ENCODE measurements around the gene NOLC1. TPM values are rescaled to one million over a fixed set of nuclear protein-coding genes. Genes with fewer than 3 reads are reported as not detected.

NOLC1 gene
- total RNA-seq, 1 donor from 2014 or later: 31.0 TPM

DNA sequence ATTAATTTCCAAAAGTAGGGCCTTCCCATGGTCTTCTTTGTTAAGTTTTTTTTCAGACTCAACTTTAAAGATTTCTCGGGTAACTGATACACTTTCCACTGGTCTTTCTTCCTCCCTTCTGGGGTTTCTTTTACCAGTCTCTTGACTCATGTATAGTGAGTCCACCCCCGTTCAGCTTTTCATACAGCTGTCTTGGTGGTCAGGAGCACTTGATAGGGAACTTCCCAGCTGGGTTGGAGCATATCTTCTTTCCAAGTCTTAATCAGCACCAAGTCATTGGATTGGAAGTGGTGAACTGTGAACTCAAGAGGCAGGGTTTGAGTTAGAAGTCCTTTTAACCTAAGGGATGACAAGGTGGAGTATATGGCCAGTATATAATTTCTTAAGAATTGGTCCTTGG, 44.7 kb downstream of the NOLC1 start:
- intact Hi-C loops (cut with DNase I): no loop called here
- no peaks in the 10 kb centered on the region for H3K4me1 ChIP-seq
- no peaks in the 10 kb centered on the region for H3K9me3 ChIP-seq
- H3K4me3 ChIP-seq: no peak overlapping the region
- peaks cover 3% of the 10 kb centered on the region for H3K27me3 ChIP-seq (ENCODE audit: low read depth)
- no peak overlapping the region for H3K27ac ChIP-seq
- ATAC-seq: no peak
- no peaks in the 10 kb centered on the region for H3K36me3 ChIP-seq
- TF ChIP-seq, protein P1, sequence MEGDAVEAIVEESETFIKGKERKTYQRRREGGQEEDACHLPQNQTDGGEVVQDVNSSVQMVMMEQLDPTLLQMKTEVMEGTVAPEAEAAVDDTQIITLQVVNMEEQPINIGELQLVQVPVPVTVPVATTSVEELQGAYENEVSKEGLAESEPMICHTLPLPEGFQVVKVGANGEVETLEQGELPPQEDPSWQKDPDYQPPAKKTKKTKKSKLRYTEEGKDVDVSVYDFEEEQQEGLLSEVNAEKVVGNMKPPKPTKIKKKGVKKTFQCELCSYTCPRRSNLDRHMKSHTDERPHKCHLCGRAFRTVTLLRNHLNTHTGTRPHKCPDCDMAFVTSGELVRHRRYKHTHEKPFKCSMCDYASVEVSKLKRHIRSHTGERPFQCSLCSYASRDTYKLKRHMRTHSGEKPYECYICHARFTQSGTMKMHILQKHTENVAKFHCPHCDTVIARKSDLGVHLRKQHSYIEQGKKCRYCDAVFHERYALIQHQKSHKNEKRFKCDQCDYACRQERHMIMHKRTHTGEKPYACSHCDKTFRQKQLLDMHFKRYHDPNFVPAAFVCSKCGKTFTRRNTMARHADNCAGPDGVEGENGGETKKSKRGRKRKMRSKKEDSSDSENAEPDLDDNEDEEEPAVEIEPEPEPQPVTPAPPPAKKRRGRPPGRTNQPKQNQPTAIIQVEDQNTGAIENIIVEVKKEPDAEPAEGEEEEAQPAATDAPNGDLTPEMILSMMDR (IDR thresholded peaks at IDR 0.05): no peak
- no peak for DNase-seq

- Histone ChIP-seq H3K4me3 (no peak overlapping the region), H3K27me3 (ENCODE audit: low read depth) (peaks cover 3% of the 10 kb centered on the region), H3K9me3 (no peaks in the 10 kb centered on the region), H3K4me1 (no peaks in the 10 kb centered on the region), H3K36me3 (no peaks in the 10 kb centered on the region), H3K27ac (no peak overlapping the region)
- DNase-seq (no peak), ATAC-seq (no peak)
- TF ChIP-seq, protein P1 (IDR thresholded peaks at IDR 0.05): no peak
- intact Hi-C loops (cut with DNase I): no loop called here
These were observed 45.8 kb downstream of the NOLC1 start for GRCh38 chr10:102198027-102198426.

DNA sequence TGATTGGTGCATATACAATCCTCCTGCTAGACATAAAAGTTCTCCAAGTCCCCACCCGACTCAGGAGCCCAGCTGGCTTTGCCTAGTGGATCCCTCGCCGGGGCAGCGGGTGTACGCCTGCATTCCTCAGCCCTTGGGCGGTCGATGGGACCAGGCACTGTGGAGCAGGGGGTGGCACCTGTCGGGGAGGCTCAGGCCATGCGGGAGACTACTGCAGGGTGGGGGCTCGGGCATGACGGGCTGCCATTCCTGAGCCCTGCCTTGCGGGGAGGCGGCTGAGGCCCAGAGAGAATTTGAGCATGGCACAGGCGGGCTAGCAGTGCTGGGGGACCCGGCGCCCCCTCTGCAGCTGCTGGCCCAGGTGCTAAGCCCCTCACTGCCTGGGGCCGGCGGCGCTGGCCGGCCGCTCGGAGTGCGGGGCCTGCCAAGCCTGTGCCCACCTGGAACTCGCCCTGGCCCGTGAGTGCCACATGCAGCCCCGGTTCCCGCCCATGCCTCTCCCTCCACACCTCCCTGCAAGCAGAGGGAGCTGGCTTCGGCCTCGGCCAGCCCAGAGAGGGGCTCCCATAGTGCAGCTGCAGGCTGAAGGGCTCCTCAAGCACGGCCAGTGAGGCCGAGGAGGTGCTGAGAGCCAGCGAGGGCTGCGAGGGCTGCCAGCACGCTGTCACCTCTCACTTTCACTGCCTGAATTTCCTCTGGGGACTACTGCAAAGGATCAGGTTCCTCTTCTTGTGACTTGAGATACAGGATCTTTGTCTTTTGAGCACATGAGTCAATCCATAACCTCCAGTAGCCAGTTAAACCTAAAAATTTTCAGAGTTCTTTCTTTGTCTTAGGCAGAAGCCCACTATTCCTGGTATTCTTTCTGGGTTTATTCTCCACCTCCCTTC, 48.8 kb downstream of the NOLC1 start:
- no peak overlapping the region for H3K27ac ChIP-seq
- TF ChIP-seq, protein P1 (IDR thresholded peaks at IDR 0.05): no peak
- H3K36me3 ChIP-seq: no peaks in the 10 kb centered on the region
- intact Hi-C loops (cut with DNase I): no loop called here
- peaks cover 3% of the 10 kb centered on the region for H3K27me3 ChIP-seq (ENCODE audit: low read depth)
- ATAC-seq (no peak), DNase-seq (no peak)
- peaks cover 8% of the 10 kb centered on the region for H3K9me3 ChIP-seq
- H3K4me3 ChIP-seq: no peak overlapping the region
- H3K4me1 ChIP-seq: no peaks in the 10 kb centered on the region

GRCh38 chr10:102202386-102202785, 50.2 kb downstream of the NOLC1 start:
- H3K4me3 ChIP-seq: no peak overlapping the region
- H3K9me3 ChIP-seq: peaks cover 8% of the 10 kb centered on the region
- DNase-seq (no peak), ATAC-seq (no peak)
- H3K36me3 ChIP-seq: no peaks in the 10 kb centered on the region
- TF ChIP-seq, protein P1 (IDR thresholded peaks at IDR 0.05): no peak
- H3K27ac ChIP-seq: no peak overlapping the region
- H3K27me3 ChIP-seq (ENCODE audit: low read depth): peaks cover 3% of the 10 kb centered on the region
- intact Hi-C loops (cut with DNase I): no loop called here
- no peaks in the 10 kb centered on the region for H3K4me1 ChIP-seq

DNA sequence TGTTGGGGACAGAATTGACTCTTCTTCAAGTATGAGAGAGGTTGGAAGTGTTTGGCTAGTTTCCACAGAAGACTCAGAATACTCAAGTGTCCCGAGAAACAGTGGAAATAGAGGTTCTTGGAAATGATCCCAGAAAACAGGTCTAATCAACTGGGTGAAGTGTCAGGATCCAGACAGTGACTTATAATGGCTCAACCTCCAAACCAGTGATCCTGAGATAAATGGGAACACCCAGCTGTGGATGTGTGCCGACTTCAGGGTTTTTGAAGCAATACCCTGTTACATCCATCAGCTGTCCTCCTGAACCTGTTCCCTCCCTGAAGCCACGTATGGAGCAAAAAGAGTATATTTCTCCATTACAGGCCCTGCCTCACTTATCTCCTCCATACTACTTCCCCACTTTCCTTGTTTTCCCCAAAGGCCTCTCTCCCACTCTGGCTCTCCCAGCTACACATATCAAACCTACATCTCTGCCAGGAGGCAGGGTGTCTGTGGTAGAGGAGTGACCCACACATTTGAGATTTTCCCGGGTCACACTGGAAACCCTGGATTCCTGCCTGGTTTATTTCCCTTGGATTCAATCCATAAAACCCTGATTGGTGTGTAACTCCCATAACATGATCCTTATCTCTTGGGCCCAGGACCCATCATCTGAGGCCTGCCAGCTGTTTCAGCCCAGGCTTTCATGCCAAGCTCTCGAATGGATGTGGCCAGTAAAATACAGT, 56.3 kb downstream of the NOLC1 start:
- ATAC-seq: no peak
- intact Hi-C loops (cut with DNase I): no loop called here

More for the DNA sequence above, 56.3 kb downstream of the NOLC1 start:
- no peak for DNase-seq
- Histone ChIP-seq H3K27ac (no peak overlapping the region), H3K9me3 (peaks cover 8% of the 10 kb centered on the region), H3K36me3 (no peaks in the 10 kb centered on the region), H3K4me3 (no peak overlapping the region), H3K4me1 (no peaks in the 10 kb centered on the region), H3K27me3 (ENCODE audit: low read depth) (no peaks in the 10 kb centered on the region)
- TF ChIP-seq, protein P1 (IDR thresholded peaks at IDR 0.05): no peak
